HepG2 (cell line): Measurements from ENCODE around the gene PDZD2. TPM values are rescaled to one million over a fixed set of nuclear protein-coding genes. Genes with fewer than 3 reads are reported as not detected.

Experiments
- ATAC-seq: fragments of 200-7000 bp; cut with Tn5 transposase; 3 replicates; pipeline ENCODE4 v1.9.1; 2020; ENCODE audit warnings: mild to moderate bottlenecking, moderate library complexity
- BruUV-seq: library from RNA; stranded (reverse); fragments of 400-500 nt; replicated peaks from 2 replicates; lab custom pipeline; 2021; lab: Mats Ljungman, UMichigan
- CTCF ChIA-PET: fragments of 300-600 bp; formaldehyde crosslinking; extraction: SDS; loops from one replicate; lab custom pipeline; 2021; ENCODE audit warnings: low total read pairs, inconsistent platforms, low intra/inter-chr PET ratio; lab: Yijun Ruan, JAX
- POLR2A ChIA-PET: fragments of 350-600 bp; sonication (Branson Sonifier 250); formaldehyde crosslinking; loops from one replicate; lab custom pipeline; 2020; ENCODE audit warnings: antibody characterized with exemption, inconsistent platforms; lab: Yijun Ruan, JAX
- DNase-seq: peaks from one replicate; pipeline ENCODE4 v3.0.0-alpha.2; 2015; ENCODE audit warnings: low spot score
- FAIRE-seq: peaks from 3 replicates; lab custom pipeline; 2011; peaks lifted over from hg19 to GRCh38; lab: Jason Lieb, UNC
- H2AFZ ChIP-seq: one replicate; pipeline ENCODE4 v1.6.1; 2011; ENCODE audit warnings: low read length, inconsistent platforms
- H3K27ac ChIP-seq: fragments of 300-600 bp; 3 replicates; pipeline ENCODE4 v1.8.0; 2011; ENCODE audit warnings: mixed run types, mild to moderate bottlenecking, mixed read lengths, low read length, inconsistent platforms; ENCODE audit not compliant: insufficient read depth; ENCODE audit errors: extremely low read length
- H3K27me3 ChIP-seq, 2 experiments: fragments of 200-600 bp in 1 of 2; 2 replicates in 1 of 2; 3 replicates in 1 of 2; pipeline versions ENCODE4 v1.6.0 to v1.8.0; 2011; ENCODE audit warnings: low read length in 2 of 2, mild to moderate bottlenecking in 2 of 2, moderate library complexity in 2 of 2, inconsistent platforms in 1 of 2; ENCODE audit not compliant: insufficient read depth in 2 of 2, control insufficient read depth in 1 of 2
- H3K36me3 ChIP-seq, 2 experiments: fragments of 200-600 bp in 1 of 2; replicated peaks in 1 of 2; 2 replicates in 1 of 2; 3 replicates in 1 of 2; pipeline versions ENCODE4 v1.5.1 to v1.8.0; 2011; ENCODE audit warnings: low read length in 2 of 2, inconsistent platforms in 1 of 2; ENCODE audit not compliant: insufficient read depth in 2 of 2, control insufficient read depth in 1 of 2
- H3K4me1 ChIP-seq: 2 replicates; pipeline ENCODE4 v1.5.1; 2012; ENCODE audit warnings: low read length, inconsistent platforms; ENCODE audit not compliant: insufficient read depth
- H3K4me2 ChIP-seq: 2 replicates; pipeline ENCODE4 v1.6.0; 2011; ENCODE audit warnings: low read depth, low read length, inconsistent platforms
- H3K4me3 ChIP-seq, 3 experiments: fragments of 200-600 bp in 1 of 3; sonication (generic), shearing (Covaris generic) in 1 of 3; replicated peaks in 1 of 3; 2 replicates each; pipeline ENCODE4 v1.5.1; 2011 to 2016; ENCODE audit warnings: low read length in 3 of 3, inconsistent platforms in 2 of 3, low read depth in 2 of 3, mild to moderate bottlenecking in 2 of 3, control low read depth in 1 of 3, mixed read lengths in 1 of 3; ENCODE audit not compliant: insufficient read depth in 1 of 3
- H3K79me2 ChIP-seq: one replicate; pipeline ENCODE4 v1.6.1; 2011; ENCODE audit warnings: low read length, inconsistent platforms; ENCODE audit not compliant: insufficient read depth
- H3K9ac ChIP-seq: 2 replicates; pipeline ENCODE4 v1.6.0; 2011; ENCODE audit warnings: mild to moderate bottlenecking, low read depth, low read length, inconsistent platforms; ENCODE audit not compliant: insufficient read depth
- H3K9me3 ChIP-seq: 2 replicates; pipeline ENCODE4 v1.5.1; 2012; ENCODE audit warnings: mild to moderate bottlenecking, low read length
- H4K20me1 ChIP-seq: 2 replicates; pipeline ENCODE4 v1.6.0; 2011; ENCODE audit warnings: inconsistent platforms, mild to moderate bottlenecking, low read length, moderate library complexity; ENCODE audit not compliant: insufficient read depth
- HNRNPL ChIP-seq: fragments of 200-400 bp; formaldehyde crosslinking; IDR thresholded peaks from 2 replicates; pipeline ENCODE4 v1.6.1; 2017; ENCODE audit warnings: mild to moderate bottlenecking, low read depth, low read length
- ZBTB1 ChIP-seq: sonication (generic); formaldehyde crosslinking; IDR thresholded peaks from 2 replicates; pipeline ENCODE4 v1.4.0; 2020; ENCODE audit warnings: missing genetic modification reagents, borderline replicate concordance
- ZNF646 ChIP-seq: sonication (generic); formaldehyde crosslinking; IDR thresholded peaks from 2 replicates; pipeline ENCODE4 v1.9.0; 2021; ENCODE audit warnings: mild to moderate bottlenecking, missing genetic modification reagents
- WGBS: methylation state at CpG from one replicate; pipeline ENCODE4 v1.1.6; 2017; ENCODE audit warnings: low lambda C conversion rate; 5-methylcytosine and 5-hydroxymethylcytosine counted together
- in situ Hi-C: cut with HindIII; loops from 2 replicates; pipeline ENCODE4 v1.10.0; 2017; ENCODE audit warnings: low pct_unique_long_range_greater_than_20kb; ENCODE audit not compliant: extremely low pct_ligation_motif_present
- intact Hi-C: fragments of 100-400 bp; cut with micrococcal nuclease; formaldehyde crosslinking; loops from one replicate; pipeline ENCODE4 v1.10.0; 2022; ENCODE audit not compliant: unreplicated experiment
- polyA plus RNA-seq, 8 experiments: library from polyadenylated mRNA; depleted of rRNA in 3 of 8; stranded (reverse) in 7 of 8; unstranded in 1 of 8; fragments of >200 nt; fragmentation: Illumina TruSeq in 4 of 8; extraction: Trizol in 4 of 8; gene quantifications; 2 replicates each; pipeline versions ENCODE4 v1.2.1 to v1.2.3, GENCODE V29; 2011 to 2016; ENCODE audit warnings: low read depth in 4 of 8, missing spikeins in 1 of 8, mixed read lengths in 1 of 8; ENCODE audit not compliant: insufficient read depth in 1 of 8
- total RNA-seq, 5 experiments: library from RNA; depleted of rRNA; stranded (reverse); fragments of >200 nt; fragmentation: Illumina TruSeq; extraction: Trizol; gene quantifications; 2 replicates each; pipeline ENCODE4 v1.2.3, GENCODE V29; 2016; ENCODE audit warnings: low read depth in 1 of 5

PDZD2 gene
- total and polyA plus RNA-seq, 2 of the 13 experiments (the other 11 are each of a cell fraction or from before 2014, with no cell fraction given): 0.04 TPM; not detected in 1

- POLR2A ChIA-PET: no interaction called here
- Histone ChIP-seq H3K27me3 (no peaks in the 10 kb centered on the region), H3K4me2 (no peak overlapping the region), H3K9me3 (no peaks in the 10 kb centered on the region), H3K79me2 (no peaks in the 10 kb centered on the region), H2AFZ (no peak overlapping the region), H3K9ac (no peak overlapping the region), H3K27ac (no peak overlapping the region), H3K4me3 (no peak overlapping the region), H3K4me1 (no peaks in the 10 kb centered on the region), H4K20me1 (no peaks in the 10 kb centered on the region), H3K36me3 (no peaks in the 10 kb centered on the region)
- no peak for ATAC-seq
- intact Hi-C loops: no loop called here
- peak; percentile 58 for FAIRE-seq
- no peak for DNase-seq
- in situ Hi-C loops: no loop called here
- TF ChIP-seq ZNF646 (CRISPR knock-in tag) (peak; percentile 56; the same call in 1 of the 2 replicates), HNRNPL (peak; percentile 78; the same call in 1 of the 2 replicates), ZBTB1 (CRISPR knock-in tag) (no peak)
- BruUV-seq: no TSS peak
- 20% methylated on average over 3 of the region's 3 CpGs for WGBS
- CTCF ChIA-PET: no interaction called here
Observed at GRCh38 chr5:32002755-32003154, 363.8 kb downstream of the PDZD2 start.
